Stimulated activated CD4-positive, alpha-beta T cell treated with anti-CD3 and anti-CD28 coated beads, Interleukin-1b, Interleukin-23, amount 100 ng/mL, for 1 hour (primary cell): ENCODE results near the gene SPATC1L.

ENCODE experiments used
- DNase-seq, 2 donors: peaks; one replicate each; pipeline ENCODE4 v3.0.0-alpha.2; 2020; ENCODE audit warnings: low read depth in 2 of 2

SPATC1L gene

GRCh38 chr21:46161633-46162592 lies 22.3 kb downstream of the SPATC1L start:
- DNase-seq: no peak

- DNase-seq: no peak
Observed at GRCh38 chr21:46160907-46161632, 23.2 kb downstream of the SPATC1L start.

GRCh38 chr21:46160657-46160906 lies 23.7 kb downstream of the SPATC1L start:
- no peak for DNase-seq

GRCh38 chr21:46159841-46160656 lies 24.2 kb downstream of the SPATC1L start:
- no peak for DNase-seq

GRCh38 chr21:46159390-46159789 lies 24.9 kb downstream of the SPATC1L start:
- DNase-seq: no peak

GRCh38 chr21:46158666-46159300 lies 25.5 kb downstream of the SPATC1L start:
- no peak for DNase-seq

- DNase-seq: no peak
Observed at GRCh38 chr21:46157987-46158451, 26.2 kb downstream of the SPATC1L start.

GRCh38 chr21:46157396-46157986 lies 26.8 kb downstream of the SPATC1L start:
- no peak for DNase-seq

GRCh38 chr21:46156678-46157077 lies 27.6 kb downstream of the SPATC1L start:
- no peak for DNase-seq

- DNase-seq: no peak
Observed at GRCh38 chr21:46156378-46156645, 27.9 kb downstream of the SPATC1L start.

GRCh38 chr21:46155514-46156377 lies 28.5 kb downstream of the SPATC1L start, which contains the start of gene FTCD:
Gene FTCD, minus strand, starts transcription at chr21:46155579. Its CDS starts 56 bp downstream, at chr21:46155523.
- no peak for DNase-seq

- no peak for DNase-seq
Observed at GRCh38 chr21:46154955-46155513, 29.2 kb downstream of the SPATC1L start.

GRCh38 chr21:46154155-46154954 lies 29.9 kb downstream of the SPATC1L start:
- DNase-seq: no peak

GRCh38 chr21:46153247-46154154 lies 30.8 kb downstream of the SPATC1L start:
- peak in 1 of 2 donors; percentile 21 for DNase-seq

- no peak for DNase-seq
Observed at GRCh38 chr21:46152927-46153246, 31.4 kb downstream of the SPATC1L start.

- no peak for DNase-seq
Observed at GRCh38 chr21:46151989-46152926, 32.0 kb downstream of the SPATC1L start.
